HG02970 (cell line): ENCODE data around the gene RMC1.

ENCODE experiments used
- ATAC-seq: cut with Tn5 transposase; IDR thresholded peaks from one replicate; pipeline ENCODE4 v1.9.1; 2021; ENCODE audit warnings: mild to moderate bottlenecking, moderate library complexity, moderate number of reproducible peaks; ENCODE audit not compliant: unreplicated experiment, low FRiP score

Gene RMC1

GRCh38 chr18:23528580-23529472 lies 25.5 kb downstream of the RMC1 start:
- no peak for ATAC-seq

GRCh38 chr18:23529604-23530003 lies 26.3 kb downstream of the RMC1 start:
- no peak for ATAC-seq

GRCh38 chr18:23530195-23530594 lies 26.9 kb downstream of the RMC1 start:
- no peak for ATAC-seq

GRCh38 chr18:23531912-23532311 lies 28.6 kb downstream of the RMC1 start:
- no peak for ATAC-seq

- no peak for ATAC-seq
These were observed 29.5 kb downstream of the RMC1 start for GRCh38 chr18:23532848-23533247.

- ATAC-seq = no peak
These were observed 31.0 kb downstream of the RMC1 start for GRCh38 chr18:23534276-23534675.

GRCh38 chr18:23536204-23536603 lies 32.9 kb downstream of the RMC1 start:
- no peak for ATAC-seq

- ATAC-seq = no peak
These were observed 34.0 kb downstream of the RMC1 start for GRCh38 chr18:23537274-23537673.

GRCh38 chr18:23538001-23538400 lies 34.7 kb downstream of the RMC1 start:
- no peak for ATAC-seq

GRCh38 chr18:23538870-23539269 lies 35.6 kb downstream of the RMC1 start:
- no peak for ATAC-seq

- no peak for ATAC-seq
These were observed 36.0 kb downstream of the RMC1 start for GRCh38 chr18:23539296-23539695.

- ATAC-seq = no peak
These were observed 36.7 kb downstream of the RMC1 start for GRCh38 chr18:23539911-23540525.

- ATAC-seq = no peak
These were observed 37.6 kb downstream of the RMC1 start for GRCh38 chr18:23540867-23541266.

- no peak for ATAC-seq
These were observed 38.2 kb downstream of the RMC1 start for GRCh38 chr18:23541349-23542093.

GRCh38 chr18:23542461-23542860 lies 39.1 kb downstream of the RMC1 start:
- ATAC-seq = no peak

- ATAC-seq = no peak
These were observed 42.0 kb downstream of the RMC1 start for GRCh38 chr18:23545247-23545789.

GRCh38 chr18:23547306-23547705 lies 44.0 kb downstream of the RMC1 start:
- no peak for ATAC-seq

GRCh38 chr18:23547846-23548245 lies 44.5 kb downstream of the RMC1 start:
- no peak for ATAC-seq

- no peak for ATAC-seq
These were observed 45.0 kb downstream of the RMC1 start for GRCh38 chr18:23548275-23548674.

- no peak for ATAC-seq
These were observed 45.4 kb downstream of the RMC1 start for GRCh38 chr18:23548719-23549118.

- no peak for ATAC-seq
These were observed 47.6 kb downstream of the RMC1 start for GRCh38 chr18:23550898-23551297.
